ENCODE results near the gene DLGAP4. TPM values are rescaled to one million over a fixed set of nuclear protein-coding genes. Genes with fewer than 3 reads are reported as not detected.
A peak's percentile ranks its signal among the peaks of the same experiment; 100 is the strongest.

Gene DLGAP4
- total and polyA plus RNA-seq, 9 of the 15 experiments (the other 6 are each of a cell fraction or from before 2014, with no cell fraction given) = 0.31 to 34.1 (median 4.5) TPM

DNA sequence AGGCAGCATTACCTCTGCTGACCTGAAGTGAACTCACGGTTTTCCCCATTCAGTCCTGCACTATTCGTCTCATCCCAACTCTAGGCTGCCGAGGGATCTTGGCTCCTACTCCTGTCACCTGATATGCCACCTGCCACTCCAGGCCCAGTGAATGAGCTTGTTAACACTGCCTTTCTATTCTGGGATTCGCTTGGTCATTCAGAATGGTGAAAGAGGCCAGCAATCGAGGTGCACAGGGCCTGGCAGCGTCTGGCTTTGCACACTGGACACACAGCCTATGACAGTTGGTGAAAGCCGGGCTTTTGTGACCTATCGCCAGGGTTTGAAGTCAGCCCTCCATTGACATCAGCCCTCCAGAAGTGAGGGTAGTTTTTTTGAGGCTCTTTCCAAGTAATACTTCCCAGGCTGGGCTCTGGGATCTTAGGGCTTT lies 175.9 kb downstream of the DLGAP4 start:
- Histone ChIP-seq H3K9ac (ENCODE audit: insufficient read depth in 1 of 2, low read depth in 2 of 2, low read length in 2 of 2) (peak overlapping the region in 1 of 2 experiments; percentile 66; a peak in 1 of 4 replicates), H3K27ac (ENCODE audit: extremely low read depth, low read depth, low read length) (no peak overlapping the region), H3K79me2 (ENCODE audit: control insufficient read depth, insufficient read depth, low read length) (peaks cover 3% of the 10 kb centered on the region; the same call in 2 of the 3 replicates), H4K20me1 (replicated peaks; ENCODE audit: control insufficient read depth, insufficient read depth, low read length) (peaks cover 7% of the 10 kb centered on the region), H3K4me2 (ENCODE audit: insufficient read depth, low read length) (no peak overlapping the region), H3K36me3 (ENCODE audit: control insufficient read depth, insufficient read depth, low read length) (no peaks in the 10 kb centered on the region), H3K9me1 (ENCODE audit: control insufficient read depth, insufficient read depth, low read length) (peaks cover 3% of the 10 kb centered on the region), H2AFZ (ENCODE audit: low read depth, low read length) (no peak overlapping the region), H3K4me1 (replicated peaks in 1 of 2; ENCODE audit: control insufficient read depth in 2 of 2, insufficient read depth in 2 of 2, low read length in 2 of 2) (no peaks in the 10 kb centered on the region; a peak in 1 of 5 replicates), H3K4me3 (no peak overlapping the region), H3K9me3 (replicated peaks; ENCODE audit: control insufficient read depth, insufficient read depth, low read depth, low read length) (no peaks in the 10 kb centered on the region), H3K27me3 (ENCODE audit: control insufficient read depth in 2 of 2, insufficient read depth in 2 of 2, low read length in 2 of 2) (no peaks in the 10 kb centered on the region)
- ChIA-PET CTCF (ENCODE audit: low intra/inter-chr PET ratio) (no interaction called here), POLR2A (interaction anchor here (0.6 to 2.0 kb wide), 2 partner anchors 11 to 814 kb away, joined by 3 to 8 read pairs; no protein-coding TSS in a partner anchor)
- no peak for DNase-seq (ENCODE audit: extremely low read depth in 1 of 4, low spot score in 3 of 4)
- FAIRE-seq = no peak
- peak; percentile 25; the same call in 1 of the 3 replicates for ATAC-seq
- in situ Hi-C loops (cut with MboI) (no loop called here), intact Hi-C loops (cut with micrococcal nuclease) (no loop called here)
- TF ChIP-seq GABPB2 (CRISPR knock-in tag; conservative IDR thresholded peaks at IDR 0.05) = no peak
- no peak for TF ChIP-seq SAFB (IDR thresholded peaks at IDR 0.05; ENCODE audit: borderline replicate concordance, low read depth, low read length)
- no peak for TF ChIP-seq NR2C2 (CRISPR knock-in tag; IDR thresholded peaks at IDR 0.05)
- peak; percentile 55; the same call in 1 of the 2 replicates for TF ChIP-seq NR2C2 (tag; IDR thresholded peaks at IDR 0.05)
- no peak for TF ChIP-seq HSF4 (CRISPR knock-in tag; IDR thresholded peaks at IDR 0.05; ENCODE audit: borderline replicate concordance)
- TF ChIP-seq HMGXB4 (CRISPR knock-in tag; IDR thresholded peaks at IDR 0.05) = no peak
- TF ChIP-seq PKNOX1 (IDR thresholded peaks at IDR 0.05) = peak; percentile 28; the same call in 1 of the 2 replicates
- TF ChIP-seq MAFG (tag; conservative IDR thresholded peaks at IDR 0.05) = peak; percentile 46
- TF ChIP-seq ZC3H8 (IDR thresholded peaks at IDR 0.05) = no peak
- TF ChIP-seq YBX1 (IDR thresholded peaks at IDR 0.05) = no peak
- no peak for TF ChIP-seq ZNF263 (CRISPR knock-in tag; IDR thresholded peaks at IDR 0.05; ENCODE audit: borderline replicate concordance)
- peak; percentile 49; the same call in 1 of the 2 replicates for TF ChIP-seq CEBPG (CRISPR knock-in tag; IDR thresholded peaks at IDR 0.05)
- TF ChIP-seq CEBPG (tag; conservative IDR thresholded peaks at IDR 0.05 in 1 of 2, IDR thresholded peaks at IDR 0.05 in 1 of 2) = peak in 1 of 2 experiments; percentile 35; a peak in 1 of 4 replicates
- no peak for TF ChIP-seq MED1 (CRISPR knock-in tag; IDR thresholded peaks at IDR 0.05; ENCODE audit: borderline replicate concordance)
- TF ChIP-seq, protein P1, sequence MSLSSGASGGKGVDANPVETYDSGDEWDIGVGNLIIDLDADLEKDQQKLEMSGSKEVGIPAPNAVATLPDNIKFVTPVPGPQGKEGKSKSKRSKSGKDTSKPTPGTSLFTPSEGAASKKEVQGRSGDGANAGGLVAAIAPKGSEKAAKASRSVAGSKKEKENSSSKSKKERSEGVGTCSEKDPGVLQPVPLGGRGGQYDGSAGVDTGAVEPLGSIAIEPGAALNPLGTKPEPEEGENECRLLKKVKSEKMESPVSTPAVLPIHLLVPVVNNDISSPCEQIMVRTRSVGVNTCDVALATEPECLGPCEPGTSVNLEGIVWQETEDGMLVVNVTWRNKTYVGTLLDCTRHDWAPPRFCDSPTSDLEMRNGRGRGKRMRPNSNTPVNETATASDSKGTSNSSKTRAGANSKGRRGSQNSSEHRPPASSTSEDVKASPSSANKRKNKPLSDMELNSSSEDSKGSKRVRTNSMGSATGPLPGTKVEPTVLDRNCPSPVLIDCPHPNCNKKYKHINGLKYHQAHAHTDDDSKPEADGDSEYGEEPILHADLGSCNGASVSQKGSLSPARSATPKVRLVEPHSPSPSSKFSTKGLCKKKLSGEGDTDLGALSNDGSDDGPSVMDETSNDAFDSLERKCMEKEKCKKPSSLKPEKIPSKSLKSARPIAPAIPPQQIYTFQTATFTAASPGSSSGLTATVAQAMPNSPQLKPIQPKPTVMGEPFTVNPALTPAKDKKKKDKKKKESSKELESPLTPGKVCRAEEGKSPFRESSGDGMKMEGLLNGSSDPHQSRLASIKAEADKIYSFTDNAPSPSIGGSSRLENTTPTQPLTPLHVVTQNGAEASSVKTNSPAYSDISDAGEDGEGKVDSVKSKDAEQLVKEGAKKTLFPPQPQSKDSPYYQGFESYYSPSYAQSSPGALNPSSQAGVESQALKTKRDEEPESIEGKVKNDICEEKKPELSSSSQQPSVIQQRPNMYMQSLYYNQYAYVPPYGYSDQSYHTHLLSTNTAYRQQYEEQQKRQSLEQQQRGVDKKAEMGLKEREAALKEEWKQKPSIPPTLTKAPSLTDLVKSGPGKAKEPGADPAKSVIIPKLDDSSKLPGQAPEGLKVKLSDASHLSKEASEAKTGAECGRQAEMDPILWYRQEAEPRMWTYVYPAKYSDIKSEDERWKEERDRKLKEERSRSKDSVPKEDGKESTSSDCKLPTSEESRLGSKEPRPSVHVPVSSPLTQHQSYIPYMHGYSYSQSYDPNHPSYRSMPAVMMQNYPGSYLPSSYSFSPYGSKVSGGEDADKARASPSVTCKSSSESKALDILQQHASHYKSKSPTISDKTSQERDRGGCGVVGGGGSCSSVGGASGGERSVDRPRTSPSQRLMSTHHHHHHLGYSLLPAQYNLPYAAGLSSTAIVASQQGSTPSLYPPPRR (CRISPR knock-in tag; IDR thresholded peaks at IDR 0.05; ENCODE audit: borderline replicate concordance) = no peak
- no peak for TF ChIP-seq ARID2 (IDR thresholded peaks at IDR 0.05)
- BruUV-seq (replicated peaks) = no TSS peak
- WGBS (ENCODE audit: insufficient coverage, low coverage, missing lambda C conversion rate) = 55% methylated on average over 8 of the region's 8 CpGs

Data from K562 (cell line).